B cell (primary cell): ENCODE results near the gene NUMB. TPM values are rescaled to one million over a fixed set of nuclear protein-coding genes. Genes with fewer than 3 reads are reported as not detected.

Source experiments
- ATAC-seq: fragments of 200-7000 bp; cut with Tn5 transposase; one replicate; pipeline ENCODE4 v1.10.0; 2021; ENCODE audit warnings: low read depth, mild to moderate bottlenecking, moderate number of reproducible peaks, moderate library complexity
- CTCF ChIA-PET: fragments of 350-600 bp; sonication (Branson Sonifier 250); formaldehyde crosslinking; loops from one replicate; lab custom pipeline; 2021; ENCODE audit warnings: antibody characterized with exemption, inconsistent platforms; lab: Charles Lee
- POLR2A ChIA-PET: fragments of 350-600 bp; sonication (Branson Sonifier 250); formaldehyde crosslinking; loops from one replicate; lab custom pipeline; 2021; ENCODE audit warnings: antibody characterized with exemption; lab: Charles Lee
- DNase-seq: peaks from one replicate; pipeline ENCODE4 v3.0.0; 2013
- H2AFZ ChIP-seq: 2 replicates; pipeline ENCODE4 v1.6.1; 2012; ENCODE audit warnings: mild to moderate bottlenecking, low read depth, low read length; ENCODE audit not compliant: insufficient read depth, poor library complexity, severe bottlenecking
- H3K27ac ChIP-seq, 2 donors: 1 replicate in 1 of 2; 2 replicates in 1 of 2; pipeline ENCODE4 v1.5.1; 2012 to 2013; ENCODE audit warnings: low read length in 2 of 2, mild to moderate bottlenecking in 2 of 2, moderate library complexity in 1 of 2
- H3K27me3 ChIP-seq, 4 experiments: fragments of 200-600 bp in 1 of 4; sonication (generic) in 1 of 4; replicated peaks in 1 of 4; 1 replicate in 2 of 4; 2 replicates in 2 of 4; pipeline versions ENCODE4 v1.6.1 to v1.7.0; 2013 to 2016; ENCODE audit warnings: low read length in 3 of 4, mild to moderate bottlenecking in 2 of 4, mixed read lengths in 1 of 4, moderate library complexity in 1 of 4; ENCODE audit not compliant: insufficient read depth in 4 of 4, control insufficient read depth in 3 of 4; ENCODE audit errors: control extremely low read depth in 1 of 4
- H3K36me3 ChIP-seq, 2 experiments: replicated peaks in 1 of 2; 1 replicate in 1 of 2; 2 replicates in 1 of 2; pipeline versions ENCODE4 v1.6.1 to v1.7.1; 2013; ENCODE audit warnings: low read length in 1 of 2; ENCODE audit not compliant: insufficient read depth in 2 of 2, control insufficient read depth in 1 of 2; ENCODE audit errors: control extremely low read depth in 1 of 2, extremely low read depth in 1 of 2
- H3K4me1 ChIP-seq, 2 donors: fragments of 200-600 bp in 1 of 2; sonication (generic) in 1 of 2; 1 replicate in 1 of 2; 2 replicates in 1 of 2; pipeline versions ENCODE4 v1.5.1 to v1.6.1; 2013 to 2017; ENCODE audit warnings: low read length in 2 of 2; ENCODE audit not compliant: control insufficient read depth in 2 of 2, insufficient read depth in 2 of 2
- H3K4me2 ChIP-seq: replicated peaks from 2 replicates; pipeline ENCODE3; 2012; ENCODE audit warnings: mild to moderate bottlenecking, low read depth, low read length; ENCODE audit not compliant: poor library complexity, severe bottlenecking
- H3K4me3 ChIP-seq, 5 experiments: fragments of 200-600 bp in 1 of 5; sonication (generic) in 1 of 5; 1 replicate in 3 of 5; 2 replicates in 2 of 5; pipeline versions ENCODE4 v1.5.1 to v1.7.0; 2011 to 2016; ENCODE audit warnings: low read length in 4 of 5, mild to moderate bottlenecking in 4 of 5, low read depth in 2 of 5, control low read depth in 1 of 5, moderate library complexity in 1 of 5; ENCODE audit not compliant: insufficient read depth in 1 of 5; ENCODE audit errors: control extremely low read depth in 1 of 5, extremely low read depth in 1 of 5
- H3K79me2 ChIP-seq: fragments of 200-600 bp; sonication (generic); one replicate; pipeline ENCODE4 v1.6.0; 2016; ENCODE audit warnings: low read length; ENCODE audit not compliant: control insufficient read depth, insufficient read depth
- H3K9ac ChIP-seq: fragments of 200-600 bp; sonication (generic); 2 replicates; pipeline ENCODE4 v1.6.1; 2017; ENCODE audit warnings: mild to moderate bottlenecking, low read length, moderate library complexity
- H3K9me3 ChIP-seq, 3 donors: one replicate each; pipeline versions ENCODE4 v1.6.1 to v1.7.1; 2013; ENCODE audit warnings: low read length in 2 of 3; ENCODE audit not compliant: control insufficient read depth in 2 of 3, insufficient read depth in 1 of 3; ENCODE audit errors: control extremely low read depth in 1 of 3
- H4K20me1 ChIP-seq: 2 replicates; pipeline ENCODE4 v1.6.0; 2012; ENCODE audit warnings: mild to moderate bottlenecking, low read length; ENCODE audit not compliant: insufficient read depth, control insufficient read depth, poor library complexity, severe bottlenecking
- H3K27ac Mint-ChIP-seq: one replicate; pipeline ENCODE4 v1.8.0; 2021; ENCODE audit warnings: mixed read lengths
- H3K27me3 Mint-ChIP-seq: one replicate; pipeline ENCODE4 v1.8.0; 2021; ENCODE audit warnings: mixed read lengths
- H3K4me1 Mint-ChIP-seq: one replicate; pipeline ENCODE4 v1.8.0; 2021; ENCODE audit warnings: mixed read lengths
- H3K4me3 Mint-ChIP-seq: one replicate; pipeline ENCODE4 v1.8.0; 2021; ENCODE audit warnings: mixed read lengths
- H3K9me3 Mint-ChIP-seq: one replicate; pipeline ENCODE4 v1.8.0; 2022; ENCODE audit warnings: mixed read lengths; ENCODE audit not compliant: insufficient read depth
- CTCF ChIP-seq: fragments of 200-600 bp; IDR thresholded peaks from one replicate; pipeline ENCODE4 v1.8.0; 2022; ENCODE audit warnings: antibody characterized with exemption, mild to moderate bottlenecking
- EZH2 ChIP-seq: IDR thresholded peaks from 2 replicates; pipeline ENCODE4 v1.6.1; 2012; ENCODE audit warnings: borderline replicate concordance, low read depth, mild to moderate bottlenecking, moderate library complexity, low read length; ENCODE audit not compliant: insufficient read depth, poor library complexity, severe bottlenecking
- WGBS: methylation state at CpG from one replicate; pipeline ENCODE4 v1.1.5; 2013; ENCODE audit warnings: missing lambda C conversion rate; ENCODE audit not compliant: insufficient coverage; 5-methylcytosine and 5-hydroxymethylcytosine counted together
- intact Hi-C: fragments of 100-400 bp; cut with micrococcal nuclease; formaldehyde crosslinking; loops from one replicate; pipeline ENCODE4 v1.10.0; 2022
- polyA plus RNA-seq: library from polyadenylated mRNA; depleted of rRNA; stranded (reverse); fragments of >200 nt; gene quantifications from 2 replicates; pipeline ENCODE4 v1.2.3, GENCODE V29; 2012
- total RNA-seq, 2 donors: library from RNA; stranded (reverse); fragments of 120-200 nt in 1 of 2; gene quantifications; 1 replicate in 1 of 2; 2 replicates in 1 of 2; pipeline versions ENCODE4 v1.2.3 to v1.2.4, GENCODE V29; 2013 to 2022

Gene NUMB
- total and polyA plus RNA-seq, 2 donors (not counting 1 experiment from before 2014, with no cell fraction given): 63.4 to 102 TPM

- H3K9me3 Mint-ChIP-seq: no peaks in the 10 kb centered on the region
- H3K4me3 Mint-ChIP-seq: peak overlapping the region; percentile 29
- H3K27me3 Mint-ChIP-seq: peaks cover 45% of the 10 kb centered on the region
- H3K4me2 ChIP-seq: no peak overlapping the region
- peaks cover 5% of the 10 kb centered on the region for H4K20me1 ChIP-seq
- no peaks in the 10 kb centered on the region for H3K36me3 ChIP-seq
- 75% methylated on average over 3 of the region's 11 CpGs for WGBS
- CTCF ChIA-PET: no interaction called here
- no peak overlapping the region for H3K9ac ChIP-seq
- no peak overlapping the region for H3K27ac Mint-ChIP-seq
- intact Hi-C loops: no loop called here
- no peak overlapping the region for H3K27ac ChIP-seq
- H3K27me3 ChIP-seq: peaks cover 0 to 69% (median 23%) of the 10 kb centered on the region in 4 experiments
- POLR2A ChIA-PET: no interaction called here
- peaks cover 30% of the 10 kb centered on the region for H3K4me1 Mint-ChIP-seq
- H3K4me1 ChIP-seq: peaks cover 32 to 34% of the 10 kb centered on the region in 2 donors
- ATAC-seq (no peak), DNase-seq (peak; percentile 4)
- H3K79me2 ChIP-seq: no peaks in the 10 kb centered on the region
- H3K9me3 ChIP-seq: peaks cover 0 to 4% (median 0%) of the 10 kb centered on the region in 3 donors
- no peak overlapping the region for H3K4me3 ChIP-seq
- no peak overlapping the region for H2AFZ ChIP-seq
- TF ChIP-seq EZH2: no peak
- no peak for TF ChIP-seq CTCF
Observed at GRCh38 chr14:73234586-73235394, 223.6 kb downstream of the NUMB start.

DNA sequence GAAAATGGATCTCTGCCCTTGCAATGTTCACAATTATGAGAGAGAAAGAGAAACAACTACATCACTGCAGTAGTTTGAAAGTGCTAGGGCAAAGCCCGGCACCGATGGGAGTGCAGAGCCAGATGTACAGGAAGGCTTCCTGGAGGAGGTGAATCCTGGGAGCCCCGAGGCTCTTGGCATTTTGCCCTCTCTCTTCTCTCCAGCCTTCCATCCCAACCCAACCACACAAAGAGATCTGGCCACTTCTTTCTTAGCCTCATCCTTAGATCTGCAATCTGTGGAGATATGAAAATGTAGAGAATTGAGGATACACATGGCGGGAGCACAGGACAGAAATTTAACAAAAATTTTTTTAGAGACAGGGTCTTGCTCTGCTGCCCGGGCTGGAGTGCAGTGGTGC lies 224.3 kb downstream of the NUMB start:
- ATAC-seq (no peak), DNase-seq (no peak)
- peaks cover 42% of the 10 kb centered on the region for H3K27me3 Mint-ChIP-seq
- H3K4me3 ChIP-seq: no peak overlapping the region
- no peak overlapping the region for H3K27ac Mint-ChIP-seq
- ChIA-PET POLR2A (no interaction called here), CTCF (no interaction called here)
- H3K9me3 Mint-ChIP-seq: no peaks in the 10 kb centered on the region
- H3K27me3 ChIP-seq: peaks cover 0 to 63% (median 20%) of the 10 kb centered on the region in 4 experiments
- no peak overlapping the region for H3K4me2 ChIP-seq
- no peaks in the 10 kb centered on the region for H3K79me2 ChIP-seq
- no peaks in the 10 kb centered on the region for H3K9me3 ChIP-seq
- H3K4me3 Mint-ChIP-seq: no peak overlapping the region
- H3K4me1 Mint-ChIP-seq: peaks cover 25% of the 10 kb centered on the region
- H4K20me1 ChIP-seq: peaks cover 5% of the 10 kb centered on the region
- 92% methylated on average over 1 of the region's 5 CpGs for WGBS
- no peak overlapping the region for H3K27ac ChIP-seq
- intact Hi-C loops: no loop called here
- no peak overlapping the region for H2AFZ ChIP-seq
- H3K4me1 ChIP-seq: peaks cover 26 to 28% of the 10 kb centered on the region in 2 donors
- no peak for TF ChIP-seq EZH2
- H3K9ac ChIP-seq: no peak overlapping the region
- H3K36me3 ChIP-seq: peaks cover 0 to 2% of the 10 kb centered on the region in 2 experiments
